HL-60 (cell line): Measurements from ENCODE around the gene LPO.

Experiments used
- DNase-seq, 2 experiments: peaks; one replicate each; pipeline ENCODE4 v3.0.0-alpha.2; 2010 to 2020; ENCODE audit warnings: low read depth in 1 of 2, low spot score in 1 of 2
- H3K27ac ChIP-seq: fragments of 250-450 bp; sonication (Bioruptor Pico); replicated peaks from 2 replicates; pipeline ENCODE4 v1.5.1; 2020; ENCODE audit warnings: mild to moderate bottlenecking, moderate library complexity
- H3K27me3 ChIP-seq: fragments of 250-450 bp; sonication (Bioruptor Pico); 2 replicates; pipeline ENCODE4 v1.5.1; 2021; ENCODE audit warnings: mild to moderate bottlenecking, moderate library complexity; ENCODE audit not compliant: insufficient read depth, poor library complexity, severe bottlenecking
- H3K4me3 ChIP-seq: replicated peaks from 2 replicates; pipeline ENCODE4 v1.5.1; 2011; ENCODE audit warnings: mild to moderate bottlenecking, control low read depth, low read length; ENCODE audit not compliant: insufficient read depth
- CTCF ChIP-seq: IDR thresholded peaks from one replicate; pipeline ENCODE4 v1.5.1; 2011; ENCODE audit warnings: low read length, control low read depth, inconsistent platforms; ENCODE audit not compliant: insufficient read depth
- GABPA ChIP-seq: IDR thresholded peaks from 2 replicates; pipeline ENCODE4 v1.6.1; 2012; ENCODE audit warnings: low read depth
- POLR2AphosphoS5 ChIP-seq: IDR thresholded peaks from 2 replicates; pipeline ENCODE4 v1.6.1; 2012; ENCODE audit warnings: low read depth
- REST ChIP-seq: IDR thresholded peaks from 2 replicates; pipeline ENCODE4 v1.6.1; 2012; ENCODE audit warnings: low read depth; ENCODE audit not compliant: insufficient replicate concordance
- SPI1 ChIP-seq: IDR thresholded peaks from 2 replicates; pipeline ENCODE4 v1.6.1; 2012; ENCODE audit warnings: low read depth, mild to moderate bottlenecking, borderline replicate concordance

The LPO gene

GRCh38 chr17:58192612-58193011 lies 45.8 kb upstream of the LPO start, which contains the start of gene EPX:
EPX (plus strand) TSS chr17:58192726; CDS start chr17:58192847, 121 bp downstream.
- H3K4me3 ChIP-seq: no peak within 1 kb of the TSS
- DNase-seq: no peak
- TF ChIP-seq GABPA (no peak), CTCF (no peak), REST (no peak), POLR2AphosphoS5 (no peak), SPI1 (no peak)
- H3K27me3 ChIP-seq: no peaks in the 10 kb centered on the region
- H3K27ac ChIP-seq: no peak within 1 kb of the TSS

GRCh38 chr17:58193641-58194255 lies 44.6 kb upstream of the LPO start:
- Histone ChIP-seq H3K4me3 (no peak overlapping the region), H3K27ac (no peak overlapping the region), H3K27me3 (no peaks in the 10 kb centered on the region)
- DNase-seq: no peak
- TF ChIP-seq GABPA: no peak
- no peak for TF ChIP-seq REST
- TF ChIP-seq SPI1: no peak
- TF ChIP-seq POLR2AphosphoS5: no peak
- TF ChIP-seq CTCF: no peak

- TF ChIP-seq GABPA: no peak
- TF ChIP-seq CTCF: no peak
- no peak for TF ChIP-seq REST
- no peak for TF ChIP-seq SPI1
- no peak for TF ChIP-seq POLR2AphosphoS5
- no peak for DNase-seq
- Histone ChIP-seq H3K27me3 (no peaks in the 10 kb centered on the region), H3K27ac (no peak overlapping the region), H3K4me3 (no peak overlapping the region)
These were observed 42.8 kb upstream of the LPO start for GRCh38 chr17:58195518-58196123.
